Ovary (tissue), 3 donors: ENCODE measurements around the gene MXD4.

Experiments
- CTCF ChIP-seq, 3 donors: fragments of 450-650 bp in 2 of 3; fragments of 200-600 bp in 1 of 3; IDR thresholded peaks; one replicate each; pipeline versions ENCODE4 v1.5.1 to v1.8.0; 2016 to 2022; ENCODE audit warnings: antibody characterized with exemption in 3 of 3, mild to moderate bottlenecking in 1 of 3
- EP300 ChIP-seq: sonication (generic); formaldehyde crosslinking; IDR thresholded peaks from one replicate; pipeline ENCODE4 v1.6.1; 2017; ENCODE audit warnings: antibody characterized with exemption
- POLR2A ChIP-seq: fragments of 450-650 bp; IDR thresholded peaks from one replicate; pipeline ENCODE4 v1.6.1; 2017; ENCODE audit warnings: antibody characterized with exemption, mild to moderate bottlenecking, moderate library complexity
- donor health status: DM: no; HTN: no; CAD: no.

DNA sequence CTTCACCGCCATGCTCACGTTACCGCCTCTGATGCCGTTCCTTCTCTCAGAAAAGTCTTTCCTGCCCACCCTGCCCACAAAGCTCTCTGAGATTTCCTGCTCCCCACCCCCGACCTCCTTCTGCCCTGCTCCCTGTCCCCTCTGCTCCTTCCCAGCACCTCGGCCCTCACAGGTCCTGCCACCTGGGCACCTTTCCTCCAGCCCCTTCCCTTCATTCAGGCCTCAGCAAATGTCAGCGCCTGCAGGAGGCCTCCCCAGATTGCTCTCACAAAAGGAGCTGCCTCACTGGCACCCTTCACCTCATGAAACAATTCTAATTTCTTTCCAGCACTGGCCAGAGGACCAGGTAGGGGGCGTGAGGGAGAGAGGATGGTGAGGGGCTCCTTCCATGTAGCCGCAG, 33.6 kb upstream of the MXD4 start:
- no peak for TF ChIP-seq CTCF (IDR thresholded peaks at IDR 0.05)
- TF ChIP-seq EP300, result no peak
- no peak for TF ChIP-seq POLR2A
